Measurements from ENCODE around the gene C2CD4D. TPM values are rescaled to one million over a fixed set of nuclear protein-coding genes. Genes with fewer than 3 reads are reported as not detected.

C2CD4D gene
- total RNA-seq, 1 experiment from 2014 or later, result 0.23 TPM

DNA sequence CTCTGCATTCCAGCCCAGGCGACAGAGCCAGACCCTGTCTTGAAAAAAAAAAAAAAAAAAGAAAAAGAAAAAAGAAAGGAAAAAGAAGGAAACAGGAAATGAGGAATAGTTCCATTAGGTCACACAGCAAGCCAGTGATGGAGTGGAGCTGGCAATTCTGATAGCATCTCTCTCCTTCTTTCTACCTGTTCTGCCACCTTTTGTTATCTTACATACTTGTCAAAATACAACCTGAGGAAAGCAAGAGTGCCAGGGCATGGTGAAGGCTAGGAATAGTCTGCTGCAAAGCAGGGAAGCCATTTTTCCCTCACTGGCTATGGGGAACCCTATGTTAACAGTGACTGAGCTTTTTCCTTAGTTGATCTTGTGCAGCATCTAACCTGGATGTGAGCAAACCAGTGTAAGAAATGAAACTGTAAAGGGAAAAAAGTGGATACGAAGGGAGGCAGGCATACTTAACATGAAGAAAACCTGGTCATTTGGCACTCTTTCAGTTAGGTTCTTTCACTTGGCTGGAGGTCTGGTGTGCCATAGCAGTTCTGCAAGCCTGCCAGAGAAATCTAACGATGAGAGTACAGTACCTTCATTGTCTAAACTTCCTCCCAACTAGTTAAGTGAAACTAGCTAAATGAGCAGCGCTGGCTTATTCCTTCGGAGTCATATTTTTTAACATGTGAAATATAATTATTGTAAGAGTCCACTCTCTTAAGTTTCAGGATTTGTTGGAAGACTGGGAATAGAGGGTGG lies 31.8 kb upstream of the C2CD4D start:
- intact Hi-C loops (cut with micrococcal nuclease; ENCODE audit: unreplicated experiment), result no loop called here
- Mint-ChIP-seq H3K27ac (ENCODE audit: unreplicated experiment) (no peak overlapping the region), H3K4me3 (ENCODE audit: unreplicated experiment) (no peak overlapping the region), H3K36me3 (ENCODE audit: insufficient read depth, unreplicated experiment) (no peaks in the 10 kb centered on the region), H3K27me3 (ENCODE audit: insufficient read depth, unreplicated experiment) (peaks cover 2% of the 10 kb centered on the region), H3K4me1 (ENCODE audit: low read depth, unreplicated experiment) (no peaks in the 10 kb centered on the region), H3K9me3 (ENCODE audit: unreplicated experiment) (peaks cover 10% of the 10 kb centered on the region)
- no peak for DNase-seq
- BruUV-seq (replicated peaks), result no TSS peak
- H3K36me3 ChIP-seq (ENCODE audit: control insufficient read depth, insufficient read depth, low read length), result no peaks in the 10 kb centered on the region
- no peak overlapping the region for H3K4me3 ChIP-seq (ENCODE audit: low read depth, low read length)
- H3K4me1 ChIP-seq, result no peaks in the 10 kb centered on the region
- H3K9me3 ChIP-seq, result no peaks in the 10 kb centered on the region; the same call in 1 of the 2 replicates
- TF ChIP-seq, protein P1, sequence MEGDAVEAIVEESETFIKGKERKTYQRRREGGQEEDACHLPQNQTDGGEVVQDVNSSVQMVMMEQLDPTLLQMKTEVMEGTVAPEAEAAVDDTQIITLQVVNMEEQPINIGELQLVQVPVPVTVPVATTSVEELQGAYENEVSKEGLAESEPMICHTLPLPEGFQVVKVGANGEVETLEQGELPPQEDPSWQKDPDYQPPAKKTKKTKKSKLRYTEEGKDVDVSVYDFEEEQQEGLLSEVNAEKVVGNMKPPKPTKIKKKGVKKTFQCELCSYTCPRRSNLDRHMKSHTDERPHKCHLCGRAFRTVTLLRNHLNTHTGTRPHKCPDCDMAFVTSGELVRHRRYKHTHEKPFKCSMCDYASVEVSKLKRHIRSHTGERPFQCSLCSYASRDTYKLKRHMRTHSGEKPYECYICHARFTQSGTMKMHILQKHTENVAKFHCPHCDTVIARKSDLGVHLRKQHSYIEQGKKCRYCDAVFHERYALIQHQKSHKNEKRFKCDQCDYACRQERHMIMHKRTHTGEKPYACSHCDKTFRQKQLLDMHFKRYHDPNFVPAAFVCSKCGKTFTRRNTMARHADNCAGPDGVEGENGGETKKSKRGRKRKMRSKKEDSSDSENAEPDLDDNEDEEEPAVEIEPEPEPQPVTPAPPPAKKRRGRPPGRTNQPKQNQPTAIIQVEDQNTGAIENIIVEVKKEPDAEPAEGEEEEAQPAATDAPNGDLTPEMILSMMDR (IDR thresholded peaks at IDR 0.05; ENCODE audit: insufficient read depth in 1 of 2, low read depth in 1 of 2, low read length in 1 of 2, severe bottlenecking in 1 of 2, unreplicated experiment in 1 of 2), result no peak
- POLR2A ChIA-PET, result no interaction called here
- H3K27me3 ChIP-seq (replicated peaks; ENCODE audit: control insufficient read depth, insufficient read depth, low read length), result no peaks in the 10 kb centered on the region
- CTCF ChIA-PET, result interaction anchor here (0.5 kb wide), 1 partner anchor 193 kb away, joined by 7 read pairs; no protein-coding TSS in a partner anchor

DNA sequence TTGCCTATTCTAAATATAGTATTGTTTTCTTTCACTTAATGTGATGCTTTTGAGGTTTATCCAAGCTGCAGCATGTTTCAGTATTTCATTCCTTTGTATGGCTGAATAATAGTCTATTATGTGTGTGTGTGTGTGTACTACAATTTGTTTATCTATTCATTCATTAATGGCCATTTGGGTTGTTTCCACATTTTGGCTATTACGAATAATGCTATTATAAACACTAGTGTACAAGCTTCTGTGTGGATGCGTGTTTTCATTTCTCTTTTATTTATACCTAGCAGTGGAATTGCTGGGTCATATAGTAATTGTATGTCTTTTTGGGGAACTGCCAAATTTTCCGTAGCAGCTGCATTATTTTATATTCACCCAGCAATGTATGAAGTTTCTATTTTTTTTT lies 28.9 kb upstream of the C2CD4D start:
- POLR2A ChIA-PET, result no interaction called here

DNA sequence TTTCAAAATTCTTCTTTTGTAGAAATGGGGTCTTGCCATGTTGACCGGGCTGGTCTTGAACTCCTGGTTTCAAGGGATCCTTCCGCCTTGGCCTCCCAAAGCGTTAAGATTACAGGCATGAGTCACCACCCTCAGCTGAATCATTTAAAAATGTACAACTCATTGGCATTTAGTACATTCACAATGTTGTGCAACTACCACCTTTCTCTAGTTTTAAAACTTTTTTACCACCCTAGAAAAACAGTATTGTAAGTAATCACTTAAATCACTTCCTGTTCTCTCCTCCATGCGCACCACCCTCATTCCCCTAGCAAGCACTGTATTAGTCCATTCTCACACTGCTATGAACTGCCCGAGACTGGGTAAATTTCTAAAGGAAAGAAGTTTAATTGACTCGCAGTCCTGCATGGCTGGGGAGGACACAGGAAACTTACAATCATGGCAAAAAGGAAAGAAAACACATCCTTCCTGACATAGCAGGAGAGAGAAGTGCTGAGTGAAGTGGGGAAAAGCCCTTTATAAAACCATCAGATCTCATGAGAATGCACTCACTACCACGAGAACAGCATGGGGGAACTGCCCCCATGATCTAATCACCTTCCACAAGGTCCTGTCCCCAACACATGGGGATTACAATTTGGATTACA lies 28.3 kb upstream of the C2CD4D start:
- intact Hi-C loops (cut with micrococcal nuclease; ENCODE audit: unreplicated experiment), result no loop called here
- CTCF ChIA-PET, result no interaction called here
- Histone ChIP-seq H3K36me3 (ENCODE audit: control insufficient read depth, insufficient read depth, low read length) (no peaks in the 10 kb centered on the region), H3K9me3 (no peaks in the 10 kb centered on the region; the same call in 1 of the 2 replicates), H3K4me1 (no peaks in the 10 kb centered on the region), H3K27me3 (replicated peaks; ENCODE audit: control insufficient read depth, insufficient read depth, low read length) (no peaks in the 10 kb centered on the region), H3K4me3 (ENCODE audit: low read depth, low read length) (no peak overlapping the region)
- no peak for DNase-seq
- H3K27me3 Mint-ChIP-seq (ENCODE audit: insufficient read depth, unreplicated experiment), result peaks cover 2% of the 10 kb centered on the region
- no peak overlapping the region for H3K27ac Mint-ChIP-seq (ENCODE audit: unreplicated experiment)
- POLR2A ChIA-PET, result no interaction called here
- no peaks in the 10 kb centered on the region for H3K36me3 Mint-ChIP-seq (ENCODE audit: insufficient read depth, unreplicated experiment)
- peaks cover 10% of the 10 kb centered on the region for H3K9me3 Mint-ChIP-seq (ENCODE audit: unreplicated experiment)
- no peak overlapping the region for H3K4me3 Mint-ChIP-seq (ENCODE audit: unreplicated experiment)
- TF ChIP-seq, protein P1 (IDR thresholded peaks at IDR 0.05; ENCODE audit: insufficient read depth in 1 of 2, low read depth in 1 of 2, low read length in 1 of 2, severe bottlenecking in 1 of 2, unreplicated experiment in 1 of 2), result no peak
- H3K4me1 Mint-ChIP-seq (ENCODE audit: low read depth, unreplicated experiment), result no peaks in the 10 kb centered on the region
- BruUV-seq (replicated peaks), result no TSS peak

More for the DNA sequence above, 28.9 kb upstream of the C2CD4D start:
- Mint-ChIP-seq H3K9me3 (ENCODE audit: unreplicated experiment) (peaks cover 10% of the 10 kb centered on the region), H3K4me1 (ENCODE audit: low read depth, unreplicated experiment) (no peaks in the 10 kb centered on the region), H3K4me3 (ENCODE audit: unreplicated experiment) (no peak overlapping the region), H3K27ac (ENCODE audit: unreplicated experiment) (no peak overlapping the region), H3K36me3 (ENCODE audit: insufficient read depth, unreplicated experiment) (no peaks in the 10 kb centered on the region), H3K27me3 (ENCODE audit: insufficient read depth, unreplicated experiment) (peaks cover 2% of the 10 kb centered on the region)
- TF ChIP-seq, protein P1 (IDR thresholded peaks at IDR 0.05; ENCODE audit: insufficient read depth in 1 of 2, low read depth in 1 of 2, low read length in 1 of 2, severe bottlenecking in 1 of 2, unreplicated experiment in 1 of 2), result no peak
- no peaks in the 10 kb centered on the region for H3K4me1 ChIP-seq
- H3K27me3 ChIP-seq (replicated peaks; ENCODE audit: control insufficient read depth, insufficient read depth, low read length), result no peaks in the 10 kb centered on the region
- intact Hi-C loops (cut with micrococcal nuclease; ENCODE audit: unreplicated experiment), result no loop called here
- CTCF ChIA-PET, result no interaction called here
- H3K4me3 ChIP-seq (ENCODE audit: low read depth, low read length), result no peak overlapping the region
- no peak for DNase-seq
- BruUV-seq (replicated peaks), result no TSS peak
- H3K36me3 ChIP-seq (ENCODE audit: control insufficient read depth, insufficient read depth, low read length), result no peaks in the 10 kb centered on the region
- H3K9me3 ChIP-seq, result no peaks in the 10 kb centered on the region; the same call in 1 of the 2 replicates
